Medulla oblongata (tissue), 1 donor: ENCODE measurements around the gene HOXD3.

ENCODE experiments used
- DNase-seq: peaks from one replicate; pipeline ENCODE4 v3.0.0-alpha.2; 2015; ENCODE audit errors: extremely low spot score

HOXD3 gene

GRCh38 chr2:176212276-176212675 lies 55.2 kb downstream of the HOXD3 start:
- DNase-seq: no peak

- DNase-seq: no peak
These were observed 56.3 kb downstream of the HOXD3 start for GRCh38 chr2:176213406-176213805.
